Astrocyte (in vitro differentiated cells and primary cell): ENCODE results near the gene AKR1B1. TPM values are rescaled to one million over a fixed set of nuclear protein-coding genes. Genes with fewer than 3 reads are reported as not detected.

ENCODE experiments used
- DNase-seq: peaks from one replicate; pipeline ENCODE4 v3.0.0-alpha.2; 2010; ENCODE audit warnings: low read depth
- FAIRE-seq: peaks from 2 replicates; lab custom pipeline; 2011; peaks lifted over from hg19 to GRCh38; lab: Jason Lieb, UNC
- H2AFZ ChIP-seq: 2 replicates; pipeline ENCODE4 v1.6.0; 2012; ENCODE audit warnings: low read depth, low read length, inconsistent platforms
- H3K27ac ChIP-seq: 2 replicates; pipeline ENCODE4 v1.5.1; 2011; ENCODE audit warnings: low read depth, low read length, inconsistent platforms
- H3K27me3 ChIP-seq: 2 replicates; pipeline ENCODE4 v1.6.0; 2011; ENCODE audit warnings: low read length, inconsistent platforms; ENCODE audit not compliant: insufficient read depth
- H3K36me3 ChIP-seq: 2 replicates; pipeline ENCODE4 v1.5.1; 2011; ENCODE audit warnings: low read length, inconsistent platforms; ENCODE audit not compliant: insufficient read depth
- H3K4me1 ChIP-seq: 2 replicates; pipeline ENCODE4 v1.5.1; 2011; ENCODE audit warnings: low read length, inconsistent platforms; ENCODE audit not compliant: insufficient read depth
- H3K4me2 ChIP-seq: 2 replicates; pipeline ENCODE4 v1.6.0; 2012; ENCODE audit warnings: low read length, inconsistent platforms
- H3K4me3 ChIP-seq: 2 replicates; pipeline ENCODE4 v1.5.1; 2011; ENCODE audit warnings: low read depth, mild to moderate bottlenecking, low read length, inconsistent platforms; ENCODE audit not compliant: insufficient read depth
- H3K79me2 ChIP-seq: 2 replicates; pipeline ENCODE4 v1.6.0; 2012; ENCODE audit warnings: mild to moderate bottlenecking, low read length, inconsistent platforms; ENCODE audit not compliant: insufficient read depth
- H3K9ac ChIP-seq: 2 replicates; pipeline ENCODE4 v1.6.0; 2012; ENCODE audit warnings: mild to moderate bottlenecking, low read length, inconsistent platforms
- H3K9me3 ChIP-seq: 2 replicates; pipeline ENCODE4 v1.5.1; 2012; ENCODE audit warnings: low read depth, mild to moderate bottlenecking, low read length, inconsistent platforms; ENCODE audit not compliant: insufficient read depth
- H4K20me1 ChIP-seq: 2 replicates; pipeline ENCODE4 v1.6.0; 2012; ENCODE audit warnings: low read length, inconsistent platforms; ENCODE audit not compliant: insufficient read depth
- H3K27ac Mint-ChIP-seq: one replicate; pipeline ENCODE4 v1.8.0; 2021; ENCODE audit warnings: mild to moderate bottlenecking, mixed read lengths; ENCODE audit not compliant: unreplicated experiment
- H3K27me3 Mint-ChIP-seq: one replicate; pipeline ENCODE4 v1.8.0; 2021; ENCODE audit warnings: low read depth, mixed read lengths; ENCODE audit not compliant: unreplicated experiment
- H3K36me3 Mint-ChIP-seq: one replicate; pipeline ENCODE4 v1.8.0; 2021; ENCODE audit warnings: low read depth, mixed read lengths; ENCODE audit not compliant: unreplicated experiment
- H3K4me1 Mint-ChIP-seq: one replicate; pipeline ENCODE4 v1.8.0; 2021; ENCODE audit warnings: low read depth, mixed read lengths; ENCODE audit not compliant: unreplicated experiment
- H3K4me3 Mint-ChIP-seq: one replicate; pipeline ENCODE4 v1.8.0; 2021; ENCODE audit warnings: mild to moderate bottlenecking, moderate library complexity, mixed read lengths; ENCODE audit not compliant: unreplicated experiment
- H3K9me3 Mint-ChIP-seq: one replicate; pipeline ENCODE4 v1.8.0; 2021; ENCODE audit warnings: mild to moderate bottlenecking, mixed read lengths; ENCODE audit not compliant: unreplicated experiment
- EZH2 ChIP-seq: IDR thresholded peaks from 2 replicates; pipeline ENCODE4 v1.6.1; 2012; ENCODE audit warnings: mild to moderate bottlenecking, low read length, inconsistent platforms; ENCODE audit not compliant: insufficient read depth
- total RNA-seq: library from RNA; stranded (reverse); gene quantifications from 2 replicates; pipeline ENCODE4 v1.2.1, GENCODE V29; 2021
- TF ChIP-seq, protein P1 (sequence below): IDR thresholded peaks from 2 replicates; pipeline ENCODE4 v1.5.1; 2011; ENCODE audit warnings: low read depth, mild to moderate bottlenecking, inconsistent platforms, low read length, moderate library complexity; ENCODE audit not compliant: insufficient read depth

The AKR1B1 gene
- total RNA-seq, 1 donor from 2014 or later, result 114 TPM

DNA sequence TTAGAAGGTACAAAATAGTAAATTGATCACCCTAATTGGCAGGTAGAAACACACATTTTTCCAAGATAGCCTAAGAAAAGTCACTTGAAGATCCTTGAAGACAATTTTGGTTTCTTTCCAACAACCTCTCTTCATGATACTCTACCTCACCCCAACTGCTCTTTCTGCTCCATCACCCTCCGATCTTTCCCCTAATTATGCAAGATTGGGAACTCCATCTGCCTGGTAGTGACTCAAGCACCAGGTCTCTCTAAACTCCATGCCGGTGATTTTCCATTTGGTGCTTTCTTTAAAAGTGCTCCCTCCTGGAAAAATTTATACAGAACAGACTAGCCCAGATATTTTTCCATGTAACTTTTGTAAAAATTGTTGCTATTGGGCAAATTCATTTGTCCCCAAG lies 1.1 kb upstream of the AKR1B1 start:
- no peak for TF ChIP-seq EZH2
- TF ChIP-seq, protein P1, sequence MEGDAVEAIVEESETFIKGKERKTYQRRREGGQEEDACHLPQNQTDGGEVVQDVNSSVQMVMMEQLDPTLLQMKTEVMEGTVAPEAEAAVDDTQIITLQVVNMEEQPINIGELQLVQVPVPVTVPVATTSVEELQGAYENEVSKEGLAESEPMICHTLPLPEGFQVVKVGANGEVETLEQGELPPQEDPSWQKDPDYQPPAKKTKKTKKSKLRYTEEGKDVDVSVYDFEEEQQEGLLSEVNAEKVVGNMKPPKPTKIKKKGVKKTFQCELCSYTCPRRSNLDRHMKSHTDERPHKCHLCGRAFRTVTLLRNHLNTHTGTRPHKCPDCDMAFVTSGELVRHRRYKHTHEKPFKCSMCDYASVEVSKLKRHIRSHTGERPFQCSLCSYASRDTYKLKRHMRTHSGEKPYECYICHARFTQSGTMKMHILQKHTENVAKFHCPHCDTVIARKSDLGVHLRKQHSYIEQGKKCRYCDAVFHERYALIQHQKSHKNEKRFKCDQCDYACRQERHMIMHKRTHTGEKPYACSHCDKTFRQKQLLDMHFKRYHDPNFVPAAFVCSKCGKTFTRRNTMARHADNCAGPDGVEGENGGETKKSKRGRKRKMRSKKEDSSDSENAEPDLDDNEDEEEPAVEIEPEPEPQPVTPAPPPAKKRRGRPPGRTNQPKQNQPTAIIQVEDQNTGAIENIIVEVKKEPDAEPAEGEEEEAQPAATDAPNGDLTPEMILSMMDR, result no peak
- no peaks in the 10 kb centered on the region for H3K27me3 ChIP-seq
- no peak overlapping the region for H3K27ac ChIP-seq
- H3K4me1 Mint-ChIP-seq, result peaks cover 20% of the 10 kb centered on the region
- H3K9me3 ChIP-seq, result peaks cover 4% of the 10 kb centered on the region
- H3K9me3 Mint-ChIP-seq, result peaks cover 8% of the 10 kb centered on the region
- peaks cover 2% of the 10 kb centered on the region for H3K36me3 ChIP-seq
- H3K9ac ChIP-seq, result no peak overlapping the region
- peaks cover 11% of the 10 kb centered on the region for H3K79me2 ChIP-seq
- no peak overlapping the region for H3K4me3 Mint-ChIP-seq
- no peak overlapping the region for H2AFZ ChIP-seq
- no peaks in the 10 kb centered on the region for H4K20me1 ChIP-seq
- DNase-seq (no peak), FAIRE-seq (no peak)
- no peak overlapping the region for H3K4me3 ChIP-seq
- H3K27ac Mint-ChIP-seq, result peak overlapping the region; percentile 12
- H3K4me2 ChIP-seq, result no peak overlapping the region
- no peaks in the 10 kb centered on the region for H3K27me3 Mint-ChIP-seq
- H3K36me3 Mint-ChIP-seq, result peaks cover 5% of the 10 kb centered on the region
- peaks cover 14% of the 10 kb centered on the region for H3K4me1 ChIP-seq

DNA sequence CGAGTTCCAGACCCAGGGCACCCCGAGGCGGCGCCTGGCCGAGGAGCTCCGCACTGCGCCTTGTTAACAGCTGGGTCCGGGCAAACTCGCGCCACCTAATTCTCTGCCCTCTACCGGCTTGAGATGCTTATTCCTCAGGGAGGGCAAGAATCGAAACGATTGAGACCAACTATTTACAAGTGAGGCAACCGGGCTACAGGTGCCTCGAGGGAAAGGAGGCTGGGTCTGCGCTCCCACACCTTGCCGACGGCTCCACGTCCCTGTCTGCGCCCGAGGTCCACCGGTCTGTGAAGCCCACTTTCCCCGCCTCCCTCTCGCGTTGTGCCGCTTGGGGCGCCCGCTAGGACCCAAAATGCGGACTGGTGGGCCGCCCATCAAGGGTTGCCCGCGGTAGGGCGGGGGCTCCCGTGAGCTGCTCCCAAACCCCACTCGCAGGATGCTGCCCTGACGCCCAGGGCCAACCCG lies 527 bp downstream of the AKR1B1 start:
- Histone ChIP-seq H3K36me3 (peaks cover 2% of the 10 kb centered on the region), H3K4me2 (peak overlapping the region; percentile 94), H4K20me1 (peaks cover 4% of the 10 kb centered on the region), H3K9ac (peak overlapping the region; percentile 83), H3K27me3 (no peaks in the 10 kb centered on the region), H3K27ac (peak overlapping the region; percentile 70), H3K9me3 (no peaks in the 10 kb centered on the region), H3K79me2 (peaks cover 20% of the 10 kb centered on the region), H2AFZ (peak overlapping the region; percentile 94), H3K4me1 (peaks cover 14% of the 10 kb centered on the region), H3K4me3 (peak overlapping the region; percentile 76)
- TF ChIP-seq, protein P1, result peak; percentile 20
- TF ChIP-seq EZH2, result no peak
- H3K4me3 Mint-ChIP-seq, result peak overlapping the region; percentile 89
- no peaks in the 10 kb centered on the region for H3K9me3 Mint-ChIP-seq
- peaks cover 26% of the 10 kb centered on the region for H3K4me1 Mint-ChIP-seq
- H3K36me3 Mint-ChIP-seq, result peaks cover 5% of the 10 kb centered on the region
- H3K27ac Mint-ChIP-seq, result peak overlapping the region; percentile 34
- DNase-seq, result no peak
- no peaks in the 10 kb centered on the region for H3K27me3 Mint-ChIP-seq
- no peak for FAIRE-seq

DNA sequence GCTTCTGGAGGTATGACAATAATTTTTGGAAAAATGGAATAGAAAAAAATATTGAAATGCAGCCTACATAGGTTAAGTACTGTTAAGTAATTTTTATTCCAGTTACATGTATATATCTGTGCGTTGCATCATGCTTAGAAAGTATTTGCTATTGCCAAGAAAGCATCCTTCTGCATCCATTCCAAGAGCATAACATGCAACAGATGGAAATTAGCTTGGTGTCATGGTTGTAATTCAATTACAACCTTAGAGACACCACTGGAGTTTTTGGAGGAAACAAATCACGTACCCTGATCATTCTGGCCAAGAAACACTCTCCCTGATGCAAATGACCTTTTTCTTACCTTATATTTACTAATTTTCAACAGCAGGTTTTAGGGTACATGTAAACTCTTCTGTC lies 1.7 kb downstream of the AKR1B1 start:
- H3K9ac ChIP-seq, result no peak overlapping the region
- H3K36me3 Mint-ChIP-seq, result peaks cover 7% of the 10 kb centered on the region
- no peak overlapping the region for H3K4me3 ChIP-seq
- H3K36me3 ChIP-seq, result peaks cover 2% of the 10 kb centered on the region
- H3K27me3 ChIP-seq, result no peaks in the 10 kb centered on the region
- H2AFZ ChIP-seq, result no peak overlapping the region
- H3K27me3 Mint-ChIP-seq, result no peaks in the 10 kb centered on the region
- H3K9me3 Mint-ChIP-seq, result no peaks in the 10 kb centered on the region
- no peaks in the 10 kb centered on the region for H3K9me3 ChIP-seq
- H4K20me1 ChIP-seq, result peaks cover 4% of the 10 kb centered on the region
- H3K27ac Mint-ChIP-seq, result no peak overlapping the region
- H3K27ac ChIP-seq, result no peak overlapping the region
- H3K4me1 Mint-ChIP-seq, result peaks cover 24% of the 10 kb centered on the region
- peak overlapping the region; percentile 94 for H3K4me2 ChIP-seq
- H3K4me1 ChIP-seq, result peaks cover 9% of the 10 kb centered on the region
- FAIRE-seq (no peak), DNase-seq (no peak)
- H3K4me3 Mint-ChIP-seq, result peak overlapping the region; percentile 89
- TF ChIP-seq EZH2, result no peak
- TF ChIP-seq, protein P1, result no peak
- H3K79me2 ChIP-seq, result peaks cover 26% of the 10 kb centered on the region
